ENCODE data around the gene TLCD1.

TLCD1 gene

GRCh38 chr17:28755486-28755885 is 29.5 kb upstream of the TLCD1 start:
- TF ChIP-seq CTCF (IDR thresholded peaks at IDR 0.05; ENCODE audit: low read depth, low read length, missing control alignments) = no peak
- in situ Hi-C loops (cut with HindIII; ENCODE audit: low pct_ligation_motif_present, low sequenced_read_pairs) = no loop called here

GRCh38 chr17:28751600-28752366 is 25.8 kb upstream of the TLCD1 start:
- Histone ChIP-seq H3K36me3 (replicated peaks) (peaks cover 58% of the 10 kb centered on the region), H3K27me3 (replicated peaks) (no peaks in the 10 kb centered on the region), H3K27ac (no peak overlapping the region), H3K4me3 (ENCODE audit: low read depth, low read length) (no peak overlapping the region)
- in situ Hi-C loops (cut with HindIII; ENCODE audit: low pct_ligation_motif_present, low sequenced_read_pairs) = no loop called here
- DNase-seq = no peak
- no peak for TF ChIP-seq CTCF (IDR thresholded peaks at IDR 0.05; ENCODE audit: low read depth, low read length, missing control alignments)

More at GRCh38 chr17:28755486-28755885, 29.5 kb upstream of the TLCD1 start:
- H3K4me3 ChIP-seq (ENCODE audit: low read depth, low read length) = no peak overlapping the region
- no peak for DNase-seq
- H3K27ac ChIP-seq = no peak overlapping the region
- no peaks in the 10 kb centered on the region for H3K27me3 ChIP-seq (replicated peaks)
- H3K36me3 ChIP-seq (replicated peaks) = peaks cover 54% of the 10 kb centered on the region

- no peak overlapping the region for H3K27ac ChIP-seq
Observed at GRCh38 chr17:28750178-28751047, 24.4 kb upstream of the TLCD1 start.

GRCh38 chr17:28749516-28750177 is 23.6 kb upstream of the TLCD1 start:
- DNase-seq = no peak
- in situ Hi-C loops (cut with HindIII; ENCODE audit: low pct_ligation_motif_present, low sequenced_read_pairs) = no loop called here
- Histone ChIP-seq H3K36me3 (replicated peaks) (peaks cover 58% of the 10 kb centered on the region), H3K4me3 (ENCODE audit: low read depth, low read length) (no peak overlapping the region), H3K27me3 (replicated peaks) (no peaks in the 10 kb centered on the region), H3K27ac (no peak overlapping the region)
- TF ChIP-seq CTCF (IDR thresholded peaks at IDR 0.05; ENCODE audit: low read depth, low read length, missing control alignments) = no peak

More at GRCh38 chr17:28750178-28751047, 24.4 kb upstream of the TLCD1 start:
- peak; percentile 100 for TF ChIP-seq CTCF (IDR thresholded peaks at IDR 0.05; ENCODE audit: low read depth, low read length, missing control alignments)
- in situ Hi-C loops (cut with HindIII; ENCODE audit: low pct_ligation_motif_present, low sequenced_read_pairs) = no loop called here
- H3K27me3 ChIP-seq (replicated peaks) = no peaks in the 10 kb centered on the region
- peaks cover 58% of the 10 kb centered on the region for H3K36me3 ChIP-seq (replicated peaks)
- peak; percentile 92 for DNase-seq
- no peak overlapping the region for H3K4me3 ChIP-seq (ENCODE audit: low read depth, low read length)

- Histone ChIP-seq H3K27me3 (replicated peaks) (no peaks in the 10 kb centered on the region), H3K27ac (no peak overlapping the region), H3K4me3 (ENCODE audit: low read depth, low read length) (no peak overlapping the region), H3K36me3 (replicated peaks) (peaks cover 58% of the 10 kb centered on the region)
- DNase-seq = no peak
- in situ Hi-C loops (cut with HindIII; ENCODE audit: low pct_ligation_motif_present, low sequenced_read_pairs) = no loop called here
- TF ChIP-seq CTCF (IDR thresholded peaks at IDR 0.05; ENCODE audit: low read depth, low read length, missing control alignments) = no peak
Observed at GRCh38 chr17:28748852-28749515, 23.0 kb upstream of the TLCD1 start.
